ENCODE measurements around the gene PPP2R2B.

DNA sequence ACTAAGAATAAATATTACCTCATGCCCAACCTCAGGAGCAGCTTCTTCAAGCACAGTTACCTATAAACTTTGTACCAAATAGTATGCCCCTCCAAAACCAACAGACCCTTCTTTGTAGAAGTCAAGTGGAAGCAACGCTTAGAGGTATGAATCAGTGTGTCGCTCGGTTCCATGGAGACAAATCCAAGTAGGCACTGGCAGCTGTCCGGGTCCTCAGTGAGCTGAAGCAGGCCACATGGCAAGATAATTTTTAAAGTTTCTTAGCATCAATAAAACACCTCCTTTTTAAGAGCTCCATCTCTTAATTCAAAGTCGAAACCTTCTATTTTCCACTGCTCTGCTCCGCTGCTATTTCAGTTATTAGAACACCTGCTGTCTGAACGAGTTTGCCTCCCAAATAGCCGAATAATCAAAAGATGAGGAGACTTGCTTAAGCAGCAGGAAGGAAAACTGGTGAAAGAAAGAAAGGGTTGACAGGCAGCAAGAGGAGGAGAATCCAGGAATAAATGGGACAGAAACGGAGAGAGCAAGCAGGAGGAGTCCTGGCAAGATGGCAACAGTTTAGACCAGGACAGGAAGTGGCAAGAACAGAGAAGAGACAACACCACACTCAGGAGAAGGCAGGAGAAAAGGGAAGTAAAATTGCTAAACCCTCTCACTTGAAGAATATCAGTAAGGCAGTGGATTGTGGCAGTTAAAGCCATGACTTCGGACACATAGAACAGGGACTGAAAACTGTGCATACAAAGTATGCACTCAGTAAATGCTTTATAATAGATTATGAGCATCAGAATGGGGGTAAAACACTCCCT is 65.0 kb downstream of the PPP2R2B start:
- no peak for TF ChIP-seq CTCF (IDR thresholded peaks at IDR 0.05)
- no peak for TF ChIP-seq EP300 (IDR thresholded peaks at IDR 0.05; ENCODE audit: low read depth)
- no peak for TF ChIP-seq POLR2AphosphoS5 (IDR thresholded peaks at IDR 0.05)

Measured in transverse colon (tissue), 4 donors.